ENCODE data around the gene ZNF185. TPM values are rescaled to one million over a fixed set of nuclear protein-coding genes. Genes with fewer than 3 reads are reported as not detected.

ZNF185 gene
- total RNA-seq, 1 donor from 2014 or later = 2.6 TPM

GRCh38 chrX:152865232-152865920 lies 32.5 kb upstream of the ZNF185 start:
- DNase-seq (ENCODE audit: low read depth, low spot score) = no peak
- Mint-ChIP-seq H3K4me3 (no peak overlapping the region), H3K36me3 (ENCODE audit: low read depth) (peaks cover 22% of the 10 kb centered on the region), H3K4me1 (no peaks in the 10 kb centered on the region), H3K27ac (ENCODE audit: unreplicated experiment) (no peak overlapping the region), H3K27me3 (ENCODE audit: low read depth) (no peaks in the 10 kb centered on the region), H3K9me3 (no peaks in the 10 kb centered on the region)
- TF ChIP-seq CTCF (conservative IDR thresholded peaks at IDR 0.05) = no peak

- no peak for TF ChIP-seq CTCF (conservative IDR thresholded peaks at IDR 0.05)
- Mint-ChIP-seq H3K36me3 (ENCODE audit: low read depth) (peaks cover 19% of the 10 kb centered on the region), H3K27ac (ENCODE audit: unreplicated experiment) (no peak overlapping the region), H3K9me3 (no peaks in the 10 kb centered on the region), H3K4me3 (no peak overlapping the region), H3K4me1 (no peaks in the 10 kb centered on the region), H3K27me3 (ENCODE audit: low read depth) (no peaks in the 10 kb centered on the region)
- no peak for DNase-seq (ENCODE audit: low read depth, low spot score)
These were observed 31.5 kb upstream of the ZNF185 start for GRCh38 chrX:152866386-152866785.

- Mint-ChIP-seq H3K4me3 (no peak overlapping the region), H3K4me1 (no peaks in the 10 kb centered on the region), H3K27me3 (ENCODE audit: low read depth) (no peaks in the 10 kb centered on the region), H3K36me3 (ENCODE audit: low read depth) (peaks cover 17% of the 10 kb centered on the region), H3K9me3 (peaks cover under 1% of the 10 kb centered on the region), H3K27ac (ENCODE audit: unreplicated experiment) (no peak overlapping the region)
- peak; percentile 12 for TF ChIP-seq CTCF (conservative IDR thresholded peaks at IDR 0.05)
- no peak for DNase-seq (ENCODE audit: low read depth, low spot score)
These were observed 27.9 kb upstream of the ZNF185 start for GRCh38 chrX:152869972-152870371.

GRCh38 chrX:152871260-152871659 lies 26.6 kb upstream of the ZNF185 start:
- H3K9me3 Mint-ChIP-seq = peaks cover 5% of the 10 kb centered on the region
- H3K27ac Mint-ChIP-seq (ENCODE audit: unreplicated experiment) = no peak overlapping the region
- TF ChIP-seq CTCF (conservative IDR thresholded peaks at IDR 0.05) = no peak
- no peak overlapping the region for H3K4me3 Mint-ChIP-seq
- no peak for DNase-seq (ENCODE audit: low read depth, low spot score)
- peaks cover 17% of the 10 kb centered on the region for H3K36me3 Mint-ChIP-seq (ENCODE audit: low read depth)
- no peaks in the 10 kb centered on the region for H3K4me1 Mint-ChIP-seq
- no peaks in the 10 kb centered on the region for H3K27me3 Mint-ChIP-seq (ENCODE audit: low read depth)

- TF ChIP-seq CTCF (conservative IDR thresholded peaks at IDR 0.05) = no peak
- no peak for DNase-seq (ENCODE audit: low read depth, low spot score)
- no peak overlapping the region for H3K27ac Mint-ChIP-seq (ENCODE audit: unreplicated experiment)
- H3K4me3 Mint-ChIP-seq = no peak overlapping the region
- H3K9me3 Mint-ChIP-seq = peaks cover 10% of the 10 kb centered on the region
- peaks cover 17% of the 10 kb centered on the region for H3K36me3 Mint-ChIP-seq (ENCODE audit: low read depth)
- H3K4me1 Mint-ChIP-seq = no peaks in the 10 kb centered on the region
- no peaks in the 10 kb centered on the region for H3K27me3 Mint-ChIP-seq (ENCODE audit: low read depth)
These were observed 25.3 kb upstream of the ZNF185 start for GRCh38 chrX:152872522-152872921.
